ENCODE results near the gene LARP7. TPM values are rescaled to one million over a fixed set of nuclear protein-coding genes. Genes with fewer than 3 reads are reported as not detected.

LARP7 gene
- total RNA-seq, 3 donors from 2014 or later (not counting 1 experiment from before 2014, with no cell fraction given), result 45.7 to 55.4 (median 48.4) TPM

DNA sequence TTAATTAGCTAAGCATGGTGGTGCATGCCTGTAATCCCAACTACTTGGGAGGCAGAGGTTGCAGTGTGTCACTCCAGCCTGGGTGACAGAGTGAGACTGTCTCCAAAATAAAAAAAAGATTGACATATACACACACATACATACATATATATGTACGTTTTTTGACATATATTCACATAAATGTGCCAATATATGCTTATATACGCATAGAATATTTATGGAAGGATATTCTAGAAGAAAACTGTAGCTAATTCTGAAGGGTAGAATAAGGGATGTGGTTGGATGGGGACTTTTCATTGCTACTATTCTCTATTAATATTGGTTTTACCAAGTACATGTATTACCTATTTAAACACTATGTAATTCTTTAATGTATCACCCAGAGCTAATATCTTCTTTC is 20.0 kb upstream of the LARP7 start:
- Histone ChIP-seq H3K27me3 (ENCODE audit: control insufficient read depth, insufficient read depth, low read length) (no peaks in the 10 kb centered on the region), H3K4me3 (ENCODE audit: low read length) (no peak overlapping the region), H3K27ac (ENCODE audit: low read length) (no peak overlapping the region), H3K9me3 (ENCODE audit: control insufficient read depth, insufficient read depth, low read length) (no peaks in the 10 kb centered on the region), H3K4me1 (ENCODE audit: control insufficient read depth, insufficient read depth, low read length) (no peaks in the 10 kb centered on the region), H3K36me3 (ENCODE audit: control insufficient read depth, insufficient read depth, low read length) (peaks cover 11% of the 10 kb centered on the region)
- TF ChIP-seq, protein P1, sequence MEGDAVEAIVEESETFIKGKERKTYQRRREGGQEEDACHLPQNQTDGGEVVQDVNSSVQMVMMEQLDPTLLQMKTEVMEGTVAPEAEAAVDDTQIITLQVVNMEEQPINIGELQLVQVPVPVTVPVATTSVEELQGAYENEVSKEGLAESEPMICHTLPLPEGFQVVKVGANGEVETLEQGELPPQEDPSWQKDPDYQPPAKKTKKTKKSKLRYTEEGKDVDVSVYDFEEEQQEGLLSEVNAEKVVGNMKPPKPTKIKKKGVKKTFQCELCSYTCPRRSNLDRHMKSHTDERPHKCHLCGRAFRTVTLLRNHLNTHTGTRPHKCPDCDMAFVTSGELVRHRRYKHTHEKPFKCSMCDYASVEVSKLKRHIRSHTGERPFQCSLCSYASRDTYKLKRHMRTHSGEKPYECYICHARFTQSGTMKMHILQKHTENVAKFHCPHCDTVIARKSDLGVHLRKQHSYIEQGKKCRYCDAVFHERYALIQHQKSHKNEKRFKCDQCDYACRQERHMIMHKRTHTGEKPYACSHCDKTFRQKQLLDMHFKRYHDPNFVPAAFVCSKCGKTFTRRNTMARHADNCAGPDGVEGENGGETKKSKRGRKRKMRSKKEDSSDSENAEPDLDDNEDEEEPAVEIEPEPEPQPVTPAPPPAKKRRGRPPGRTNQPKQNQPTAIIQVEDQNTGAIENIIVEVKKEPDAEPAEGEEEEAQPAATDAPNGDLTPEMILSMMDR (IDR thresholded peaks at IDR 0.05), result no peak
- Mint-ChIP-seq H3K9me3 (no peaks in the 10 kb centered on the region), H3K27ac (no peak overlapping the region), H3K27me3 (ENCODE audit: low read depth in 2 of 2) (no peaks in the 10 kb centered on the region), H3K4me1 (no peaks in the 10 kb centered on the region), H3K36me3 (peaks cover 17% of the 10 kb centered on the region), H3K4me3 (no peak overlapping the region)
- intact Hi-C loops (cut with micrococcal nuclease), result no loop called here
- no CpG with 5 or more reads among the region's 2 CpGs for WGBS (ENCODE audit: insufficient coverage)
- ATAC-seq, result no peak
- no peak for DNase-seq

DNA sequence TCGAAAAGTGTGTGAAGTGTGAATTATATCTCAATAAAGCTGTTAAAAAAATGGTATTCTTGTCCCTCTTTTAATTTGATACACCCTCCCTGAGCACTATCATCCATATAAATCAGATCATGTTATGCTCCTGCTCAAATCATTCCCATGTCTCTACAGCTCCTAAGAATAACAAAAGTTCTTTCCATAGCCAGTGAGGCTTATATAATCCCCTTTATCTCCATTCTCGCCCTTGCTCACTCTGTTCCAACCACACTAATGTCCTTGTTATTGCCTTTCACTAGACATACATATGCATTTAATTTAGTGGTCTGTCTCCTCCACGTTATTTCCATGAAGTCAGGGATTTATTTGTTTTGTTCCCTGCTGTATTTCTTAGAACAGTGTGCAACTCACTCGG is 10.7 kb upstream of the LARP7 start:
- intact Hi-C loops (cut with micrococcal nuclease), result no loop called here
- ATAC-seq (no peak), DNase-seq (no peak)
- H3K4me3 ChIP-seq (ENCODE audit: low read length), result no peak overlapping the region
- TF ChIP-seq, protein P1 (IDR thresholded peaks at IDR 0.05), result no peak
- no peak overlapping the region for H3K27ac ChIP-seq (ENCODE audit: low read length)
- H3K9me3 ChIP-seq (ENCODE audit: control insufficient read depth, insufficient read depth, low read length), result no peaks in the 10 kb centered on the region
- H3K27ac Mint-ChIP-seq, result no peak overlapping the region
- no peaks in the 10 kb centered on the region for H3K4me1 Mint-ChIP-seq
- no peak overlapping the region for H3K4me3 Mint-ChIP-seq
- no peaks in the 10 kb centered on the region for H3K27me3 Mint-ChIP-seq (ENCODE audit: low read depth in 2 of 2)
- H3K4me1 ChIP-seq (ENCODE audit: control insufficient read depth, insufficient read depth, low read length), result no peaks in the 10 kb centered on the region
- H3K36me3 Mint-ChIP-seq, result no peaks in the 10 kb centered on the region
- no peaks in the 10 kb centered on the region for H3K9me3 Mint-ChIP-seq
- peaks cover 5% of the 10 kb centered on the region for H3K36me3 ChIP-seq (ENCODE audit: control insufficient read depth, insufficient read depth, low read length)
- WGBS (ENCODE audit: insufficient coverage), result 97% methylated on average over 4 of the region's 4 CpGs
- no peaks in the 10 kb centered on the region for H3K27me3 ChIP-seq (ENCODE audit: control insufficient read depth, insufficient read depth, low read length)

DNA sequence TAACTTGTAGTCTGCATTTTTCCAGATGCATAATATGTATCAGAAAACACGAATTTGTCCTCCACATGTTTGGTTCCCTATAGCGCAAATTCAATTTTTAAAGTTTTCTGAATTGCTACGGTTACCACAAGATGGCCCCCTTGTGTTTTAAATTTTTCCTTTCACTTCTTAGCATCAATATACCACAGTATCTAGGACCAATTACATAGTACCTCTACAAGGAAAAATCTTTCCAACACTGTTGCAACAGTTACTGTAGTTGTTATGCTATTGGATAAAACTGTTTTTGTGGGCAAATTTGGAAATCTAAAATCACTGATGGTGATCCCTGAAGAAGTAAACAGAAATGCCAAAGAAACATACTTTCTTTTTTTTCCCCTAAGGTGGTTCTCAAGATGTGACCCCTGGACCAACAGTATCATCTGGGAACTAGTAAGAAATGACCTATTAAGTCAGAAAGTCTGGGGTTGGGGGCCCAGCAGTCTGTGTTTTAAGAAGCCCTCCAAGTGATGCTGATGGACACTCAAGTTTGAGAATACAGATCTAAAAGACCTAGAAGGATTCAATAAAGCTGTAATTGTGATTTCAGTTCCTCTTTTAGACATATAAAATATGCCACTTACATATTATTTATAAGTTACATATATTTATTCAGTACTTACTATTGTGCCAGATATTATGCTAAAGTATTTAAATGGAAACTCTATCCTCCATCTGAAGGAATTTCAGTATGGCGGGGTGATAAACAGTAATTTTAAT is 3.3 kb upstream of the LARP7 start:
- TF ChIP-seq, protein P1 (IDR thresholded peaks at IDR 0.05), result peak; percentile 35
- H3K9me3 Mint-ChIP-seq, result no peaks in the 10 kb centered on the region
- Histone ChIP-seq H3K27me3 (ENCODE audit: control insufficient read depth, insufficient read depth, low read length) (no peaks in the 10 kb centered on the region), H3K36me3 (ENCODE audit: control insufficient read depth, insufficient read depth, low read length) (no peaks in the 10 kb centered on the region), H3K4me1 (ENCODE audit: control insufficient read depth, insufficient read depth, low read length) (peaks cover 6% of the 10 kb centered on the region), H3K27ac (ENCODE audit: low read length) (no peak overlapping the region), H3K9me3 (ENCODE audit: control insufficient read depth, insufficient read depth, low read length) (no peaks in the 10 kb centered on the region), H3K4me3 (ENCODE audit: low read length) (no peak overlapping the region)
- peaks cover 0 to 5% of the 10 kb centered on the region in 2 donors for H3K4me1 Mint-ChIP-seq
- 37% methylated on average over 4 of the region's 4 CpGs for WGBS (ENCODE audit: insufficient coverage)
- DNase-seq (peak in 1 of 2 donors; percentile 60), ATAC-seq (no peak)
- no peaks in the 10 kb centered on the region for H3K27me3 Mint-ChIP-seq (ENCODE audit: low read depth in 2 of 2)
- H3K27ac Mint-ChIP-seq, result peak overlapping the region in 1 of 2 donors; percentile 45
- H3K36me3 Mint-ChIP-seq, result no peaks in the 10 kb centered on the region
- intact Hi-C loops (cut with micrococcal nuclease), result loop anchor here (1.0 kb wide), 1 partner anchor 129 kb away; no protein-coding TSS in a partner anchor
- H3K4me3 Mint-ChIP-seq, result no peak overlapping the region

GRCh38 chr4:112637552-112637866 is 566 bp downstream of the LARP7 start:
- no peaks in the 10 kb centered on the region for H3K9me3 Mint-ChIP-seq
- H3K27me3 ChIP-seq (ENCODE audit: control insufficient read depth, insufficient read depth, low read length), result no peaks in the 10 kb centered on the region
- TF ChIP-seq, protein P1 (IDR thresholded peaks at IDR 0.05), result no peak
- H3K4me1 Mint-ChIP-seq, result peaks cover 17 to 18% of the 10 kb centered on the region in 2 donors
- peaks cover 3% of the 10 kb centered on the region for H3K36me3 ChIP-seq (ENCODE audit: control insufficient read depth, insufficient read depth, low read length)
- DNase-seq (no peak), ATAC-seq (peak in 2 of 3 donors; percentile 0 to 3)
- no peak overlapping the region for H3K27ac Mint-ChIP-seq
- 0% methylated on average over 6 of the region's 8 CpGs for WGBS (ENCODE audit: insufficient coverage)
- no peaks in the 10 kb centered on the region for H3K27me3 Mint-ChIP-seq (ENCODE audit: low read depth in 2 of 2)
- peak overlapping the region; percentile 93 for H3K27ac ChIP-seq (ENCODE audit: low read length)
- intact Hi-C loops (cut with micrococcal nuclease), result loop anchor here (1.0 to 2.0 kb wide), 2 partner anchors 406 to 493 kb away; partner anchors contain the start of genes AP1AR and FAM241A
- H3K36me3 Mint-ChIP-seq, result no peaks in the 10 kb centered on the region
- peak overlapping the region; percentile 66 for H3K4me3 ChIP-seq (ENCODE audit: low read length)
- no peaks in the 10 kb centered on the region for H3K9me3 ChIP-seq (ENCODE audit: control insufficient read depth, insufficient read depth, low read length)
- H3K4me3 Mint-ChIP-seq, result no peak overlapping the region
- peaks cover 6% of the 10 kb centered on the region for H3K4me1 ChIP-seq (ENCODE audit: control insufficient read depth, insufficient read depth, low read length)
